Body of pancreas (tissue), 4 donors: ENCODE measurements around the gene LRRFIP2. TPM values are rescaled to one million over a fixed set of nuclear protein-coding genes. Genes with fewer than 3 reads are reported as not detected.

Experiments
- ATAC-seq: fragments of 150-250 bp; one replicate; pipeline ENCODE4 v1.9.1; 2016
- DNase-seq, 4 donors: peaks; one replicate each; pipeline ENCODE4 v3.0.0-alpha.2; 2019
- H3K27ac ChIP-seq, 4 donors: fragments of 200-600 bp; sonication (generic); 1 replicate in 3 of 4; 2 replicates in 1 of 4; pipeline versions ENCODE4 v1.5.1 to v1.6.1; 2016 to 2019; ENCODE audit warnings: mild to moderate bottlenecking in 1 of 4, mixed read lengths in 1 of 4, moderate library complexity in 1 of 4
- H3K27me3 ChIP-seq, 2 donors: fragments of 200-600 bp; sonication (generic); one replicate each; pipeline ENCODE4 v1.6.0; 2016; ENCODE audit warnings: mild to moderate bottlenecking in 1 of 2
- H3K36me3 ChIP-seq, 2 donors: fragments of 200-600 bp; sonication (generic); replicated peaks in 1 of 2; 2 replicates each; pipeline ENCODE4 v1.5.1; 2016; ENCODE audit warnings: low read depth in 2 of 2; ENCODE audit not compliant: insufficient read depth in 1 of 2
- H3K4me1 ChIP-seq: fragments of 200-600 bp; sonication (generic); one replicate; pipeline ENCODE4 v1.6.0; 2016
- H3K4me3 ChIP-seq, 2 donors: fragments of 200-600 bp; sonication (generic); 1 replicate in 1 of 2; 2 replicates in 1 of 2; pipeline ENCODE4 v1.5.1; 2016 to 2019
- H3K9me3 ChIP-seq, 3 donors: fragments of 200-600 bp; sonication (generic); 1 replicate in 2 of 3; 2 replicates in 1 of 3; pipeline ENCODE4 v1.5.1; 2016
- POLR2A ChIP-seq, 3 donors: fragments of 450-650 bp; IDR thresholded peaks; one replicate each; pipeline ENCODE4 v1.6.1; 2016; ENCODE audit warnings: antibody characterized with exemption in 3 of 3, mild to moderate bottlenecking in 2 of 3
- WGBS, 2 donors: methylation state at CpG; one replicate each; pipeline ENCODE4 v1.1.5; 2017; 5-methylcytosine and 5-hydroxymethylcytosine counted together
- intact Hi-C: fragments of 100-400 bp; cut with DNase I; formaldehyde crosslinking; loops from one replicate; pipeline ENCODE4 v1.15.1; 2023
- total RNA-seq, 2 donors: library from RNA; depleted of rRNA; stranded (reverse); fragments of >200 nt; gene quantifications; one replicate each; pipeline ENCODE4 v1.1.0, GENCODE V29; 2016
- TF ChIP-seq, protein P1 (sequence below), 7 experiments: fragments of 450-650 bp in 4 of 7; fragments of 200-600 bp in 3 of 7; sonication (generic) in 3 of 7; IDR thresholded peaks; one replicate each; pipeline ENCODE4 v1.5.1; 2016 to 2019; ENCODE audit warnings: antibody characterized with exemption in 7 of 7

Gene LRRFIP2
- total RNA-seq, 2 donors from 2014 or later, result 23.4 to 56.6 TPM

DNA sequence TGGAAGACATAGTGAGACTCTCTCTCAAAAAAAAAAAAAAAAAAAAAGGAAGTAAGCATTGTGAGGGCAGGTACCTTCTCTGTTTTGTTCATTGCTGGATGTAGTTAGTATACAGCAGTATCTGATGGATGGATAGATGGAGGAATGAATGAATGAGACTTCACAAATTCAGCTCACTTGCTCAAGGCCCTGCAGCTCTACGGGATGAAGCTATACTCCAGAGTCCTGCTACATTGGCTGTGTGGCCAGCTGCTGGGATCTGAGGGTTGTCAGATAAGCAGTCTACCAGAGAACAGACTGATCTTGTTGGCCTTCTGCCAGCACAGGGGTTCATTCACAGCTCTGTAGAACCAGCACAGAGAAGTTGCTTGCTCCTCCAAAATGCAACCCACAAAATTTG lies 146.1 kb downstream of the LRRFIP2 start:
- H3K4me1 ChIP-seq, result no peaks in the 10 kb centered on the region
- peaks cover 0 to 5% of the 10 kb centered on the region in 2 donors for H3K36me3 ChIP-seq
- intact Hi-C loops, result no loop called here
- H3K27ac ChIP-seq, result no peak overlapping the region
- no peak overlapping the region for H3K4me3 ChIP-seq
- DNase-seq (peak; percentile 49 to 75 (median 64)), ATAC-seq (peak; percentile 30)
- TF ChIP-seq, protein P1, sequence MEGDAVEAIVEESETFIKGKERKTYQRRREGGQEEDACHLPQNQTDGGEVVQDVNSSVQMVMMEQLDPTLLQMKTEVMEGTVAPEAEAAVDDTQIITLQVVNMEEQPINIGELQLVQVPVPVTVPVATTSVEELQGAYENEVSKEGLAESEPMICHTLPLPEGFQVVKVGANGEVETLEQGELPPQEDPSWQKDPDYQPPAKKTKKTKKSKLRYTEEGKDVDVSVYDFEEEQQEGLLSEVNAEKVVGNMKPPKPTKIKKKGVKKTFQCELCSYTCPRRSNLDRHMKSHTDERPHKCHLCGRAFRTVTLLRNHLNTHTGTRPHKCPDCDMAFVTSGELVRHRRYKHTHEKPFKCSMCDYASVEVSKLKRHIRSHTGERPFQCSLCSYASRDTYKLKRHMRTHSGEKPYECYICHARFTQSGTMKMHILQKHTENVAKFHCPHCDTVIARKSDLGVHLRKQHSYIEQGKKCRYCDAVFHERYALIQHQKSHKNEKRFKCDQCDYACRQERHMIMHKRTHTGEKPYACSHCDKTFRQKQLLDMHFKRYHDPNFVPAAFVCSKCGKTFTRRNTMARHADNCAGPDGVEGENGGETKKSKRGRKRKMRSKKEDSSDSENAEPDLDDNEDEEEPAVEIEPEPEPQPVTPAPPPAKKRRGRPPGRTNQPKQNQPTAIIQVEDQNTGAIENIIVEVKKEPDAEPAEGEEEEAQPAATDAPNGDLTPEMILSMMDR (IDR thresholded peaks at IDR 0.05), result no peak
- TF ChIP-seq POLR2A (IDR thresholded peaks at IDR 0.05), result no peak
- no peaks in the 10 kb centered on the region for H3K27me3 ChIP-seq
- 27 to 38% methylated on average over 1 of the region's 1 CpG for WGBS, 2 donors
- H3K9me3 ChIP-seq, result no peaks in the 10 kb centered on the region

DNA sequence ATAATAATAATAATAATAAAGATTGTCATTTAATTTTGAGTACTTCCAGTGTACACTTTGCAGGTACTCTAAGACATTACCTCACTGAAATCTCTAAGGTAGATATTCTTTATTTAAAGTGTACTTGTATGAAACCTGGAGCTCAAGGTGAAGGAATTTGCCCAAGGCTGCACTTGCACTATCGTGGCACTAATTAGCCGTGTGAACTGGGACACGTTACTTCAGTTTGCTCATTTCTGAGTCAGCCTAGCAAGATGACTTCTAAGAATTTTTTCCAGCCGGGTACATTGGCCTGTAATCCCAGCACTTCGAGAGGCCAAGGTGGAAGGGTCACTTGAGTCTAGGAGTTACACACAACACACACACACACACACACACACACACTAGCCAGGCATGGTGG lies 147.5 kb downstream of the LRRFIP2 start:
- DNase-seq, result no peak

DNA sequence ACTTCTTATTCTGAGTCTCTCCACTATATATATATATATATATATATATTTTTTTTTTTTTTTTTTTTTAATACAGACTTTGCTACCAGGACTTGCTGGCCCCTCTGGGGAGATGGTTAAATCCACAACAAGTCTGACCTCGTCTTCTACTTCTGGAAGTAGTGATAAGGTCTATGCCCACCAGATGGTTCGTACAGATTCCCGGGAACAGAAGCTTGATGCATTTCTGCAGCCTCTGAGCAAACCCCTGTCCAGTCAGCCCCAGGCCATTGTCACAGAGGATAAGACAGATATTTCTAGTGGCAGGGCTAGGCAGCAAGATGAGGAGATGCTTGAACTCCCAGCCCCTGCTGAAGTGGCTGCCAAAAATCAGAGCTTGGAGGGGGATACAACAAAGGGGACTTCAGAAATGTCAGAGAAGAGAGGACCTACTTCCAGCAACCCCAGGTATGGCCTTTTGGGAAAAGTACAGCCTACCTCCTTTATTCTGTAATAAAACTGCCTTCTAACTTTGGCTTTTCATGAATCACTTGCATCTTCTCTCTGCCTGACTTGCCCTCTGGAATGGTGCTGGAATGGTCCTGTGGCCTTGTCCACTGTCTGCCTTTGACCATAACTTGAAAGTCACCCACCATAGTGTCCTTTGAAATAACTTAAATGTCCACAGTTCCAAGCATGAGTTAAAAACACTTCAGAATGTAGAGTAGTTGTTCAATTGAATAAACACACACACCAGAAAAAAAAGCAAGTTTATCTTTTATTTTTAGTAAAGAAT lies 148.6 kb downstream of the LRRFIP2 start:
- DNase-seq, result no peak
- H3K27ac ChIP-seq, result no peak overlapping the region
- H3K36me3 ChIP-seq, result peaks cover 0 to 7% of the 10 kb centered on the region in 2 donors
- no peak overlapping the region for H3K4me3 ChIP-seq
- no peak for ATAC-seq
- H3K27me3 ChIP-seq, result no peaks in the 10 kb centered on the region
- no peaks in the 10 kb centered on the region for H3K9me3 ChIP-seq
- TF ChIP-seq POLR2A (IDR thresholded peaks at IDR 0.05), result no peak
- TF ChIP-seq, protein P1 (IDR thresholded peaks at IDR 0.05), result no peak
- intact Hi-C loops, result no loop called here
- H3K4me1 ChIP-seq, result no peaks in the 10 kb centered on the region
- 94 to 100% methylated on average over 2 to 3 of the region's 3 CpGs for WGBS, 2 donors

More for the DNA sequence above, 147.5 kb downstream of the LRRFIP2 start:
- no peaks in the 10 kb centered on the region for H3K9me3 ChIP-seq
- intact Hi-C loops, result no loop called here
- no peak overlapping the region for H3K27ac ChIP-seq
- H3K4me1 ChIP-seq, result no peaks in the 10 kb centered on the region
- peaks cover 0 to 5% of the 10 kb centered on the region in 2 donors for H3K36me3 ChIP-seq
- no peak for TF ChIP-seq POLR2A (IDR thresholded peaks at IDR 0.05)
- TF ChIP-seq, protein P1 (IDR thresholded peaks at IDR 0.05), result no peak
- H3K4me3 ChIP-seq, result no peak overlapping the region
- WGBS, 2 donors, result 90 to 92% methylated on average over 5 of the region's 5 CpGs
- H3K27me3 ChIP-seq, result no peaks in the 10 kb centered on the region
- ATAC-seq, result no peak

DNA sequence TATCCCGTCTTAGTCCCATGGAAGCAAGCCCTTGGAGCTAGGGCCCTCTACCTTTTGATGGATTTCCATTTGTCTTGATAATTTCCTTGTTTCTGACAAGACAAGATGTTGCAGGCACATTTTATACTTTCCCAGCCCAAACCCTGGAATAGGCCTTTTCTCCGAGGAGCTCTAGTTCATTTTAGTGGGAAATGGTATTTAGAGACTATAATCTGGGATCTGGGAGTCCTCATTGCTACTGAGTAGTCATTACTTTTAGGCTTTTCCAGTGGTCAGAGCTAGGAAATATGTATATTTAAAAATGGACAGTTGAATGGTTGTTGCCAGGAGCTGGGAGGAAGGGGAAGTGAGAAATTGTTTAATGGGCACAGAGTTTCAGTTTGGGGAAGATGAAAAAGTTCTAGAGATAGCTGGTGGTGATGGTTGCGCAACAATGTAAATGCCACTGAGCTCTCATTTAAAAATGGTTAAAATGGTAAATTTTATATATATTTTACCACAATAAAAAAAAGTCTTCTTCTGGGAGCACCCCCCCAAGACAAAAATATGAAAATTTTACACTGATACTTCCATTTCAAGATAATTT lies 149.5 kb downstream of the LRRFIP2 start:
- no peak overlapping the region for H3K4me3 ChIP-seq
- H3K27ac ChIP-seq, result no peak overlapping the region
- H3K27me3 ChIP-seq, result no peaks in the 10 kb centered on the region
- H3K9me3 ChIP-seq, result no peaks in the 10 kb centered on the region
- peak in 1 of 4 donors; percentile 4 for DNase-seq
- intact Hi-C loops, result no loop called here
- TF ChIP-seq, protein P1 (IDR thresholded peaks at IDR 0.05), result no peak
- no peak for TF ChIP-seq POLR2A (IDR thresholded peaks at IDR 0.05)
- peaks cover 0 to 14% of the 10 kb centered on the region in 2 donors for H3K36me3 ChIP-seq
- no peaks in the 10 kb centered on the region for H3K4me1 ChIP-seq
- 89 to 91% methylated on average over 3 of the region's 3 CpGs for WGBS, 2 donors
- no peak for ATAC-seq
